Measurements from ENCODE around the gene VILL.

DNA sequence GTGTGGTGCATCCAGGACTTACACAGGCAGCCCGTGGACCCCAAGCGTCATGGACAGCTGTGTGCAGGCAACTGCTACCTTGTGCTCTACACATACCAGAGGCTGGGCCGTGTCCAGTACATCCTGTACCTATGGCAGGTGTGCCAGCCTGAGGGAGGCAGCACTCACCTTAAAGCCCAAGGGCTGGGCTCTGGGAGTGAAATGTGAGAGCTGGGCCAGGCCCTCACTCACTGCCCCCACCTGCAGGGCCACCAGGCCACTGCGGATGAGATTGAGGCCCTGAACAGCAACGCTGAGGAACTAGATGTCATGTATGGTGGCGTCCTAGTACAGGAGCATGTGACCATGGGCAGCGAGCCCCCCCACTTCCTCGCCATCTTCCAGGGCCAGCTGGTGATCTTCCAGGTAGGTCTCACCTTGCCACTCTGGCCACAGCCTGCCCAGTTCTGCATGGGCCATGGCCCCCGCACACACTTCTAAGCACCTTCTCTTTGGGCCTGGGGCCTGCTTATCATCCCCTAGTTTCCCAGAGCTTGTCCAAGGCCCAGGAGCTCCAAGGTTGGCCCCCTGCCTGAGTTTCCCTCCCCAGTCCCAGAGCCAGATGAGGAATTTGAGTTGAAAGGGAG lies 11.0 kb downstream of the VILL start:
- no peak for TF ChIP-seq POLR2A (IDR thresholded peaks at IDR 0.05)
- TF ChIP-seq, protein P1, sequence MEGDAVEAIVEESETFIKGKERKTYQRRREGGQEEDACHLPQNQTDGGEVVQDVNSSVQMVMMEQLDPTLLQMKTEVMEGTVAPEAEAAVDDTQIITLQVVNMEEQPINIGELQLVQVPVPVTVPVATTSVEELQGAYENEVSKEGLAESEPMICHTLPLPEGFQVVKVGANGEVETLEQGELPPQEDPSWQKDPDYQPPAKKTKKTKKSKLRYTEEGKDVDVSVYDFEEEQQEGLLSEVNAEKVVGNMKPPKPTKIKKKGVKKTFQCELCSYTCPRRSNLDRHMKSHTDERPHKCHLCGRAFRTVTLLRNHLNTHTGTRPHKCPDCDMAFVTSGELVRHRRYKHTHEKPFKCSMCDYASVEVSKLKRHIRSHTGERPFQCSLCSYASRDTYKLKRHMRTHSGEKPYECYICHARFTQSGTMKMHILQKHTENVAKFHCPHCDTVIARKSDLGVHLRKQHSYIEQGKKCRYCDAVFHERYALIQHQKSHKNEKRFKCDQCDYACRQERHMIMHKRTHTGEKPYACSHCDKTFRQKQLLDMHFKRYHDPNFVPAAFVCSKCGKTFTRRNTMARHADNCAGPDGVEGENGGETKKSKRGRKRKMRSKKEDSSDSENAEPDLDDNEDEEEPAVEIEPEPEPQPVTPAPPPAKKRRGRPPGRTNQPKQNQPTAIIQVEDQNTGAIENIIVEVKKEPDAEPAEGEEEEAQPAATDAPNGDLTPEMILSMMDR (IDR thresholded peaks at IDR 0.05): no peak
